ENCODE measurements around the gene IGFBP7. TPM values are rescaled to one million over a fixed set of nuclear protein-coding genes. Genes with fewer than 3 reads are reported as not detected.

IGFBP7 gene
- total RNA-seq, 1 donor from 2014 or later = 7.6 TPM

DNA sequence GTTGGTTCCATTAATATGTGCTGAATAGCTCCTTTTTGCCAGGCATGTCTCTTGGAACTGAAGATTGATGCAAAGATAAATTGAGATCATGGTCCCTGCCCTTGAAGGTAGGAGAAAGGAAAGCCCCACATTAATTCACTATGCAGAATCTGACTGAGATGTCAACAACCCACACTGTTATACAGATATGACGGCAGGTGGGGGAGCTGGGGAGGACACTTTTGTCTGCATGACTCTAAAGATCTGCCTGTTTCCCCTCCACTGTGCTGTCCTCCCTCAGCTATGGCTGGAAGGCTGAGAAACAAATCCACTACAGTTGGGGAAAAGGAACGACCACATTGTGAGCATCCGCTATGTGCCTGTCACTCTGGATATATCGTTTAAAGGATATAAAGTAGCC lies 36.3 kb upstream of the IGFBP7 start:
- no peak for DNase-seq (ENCODE audit: low spot score)
- no peak overlapping the region for H3K4me3 Mint-ChIP-seq (ENCODE audit: unreplicated experiment)
- no peaks in the 10 kb centered on the region for H3K27me3 Mint-ChIP-seq (ENCODE audit: unreplicated experiment)
- no peak overlapping the region for H3K27ac Mint-ChIP-seq (ENCODE audit: unreplicated experiment)
- no peaks in the 10 kb centered on the region for H3K9me3 Mint-ChIP-seq (ENCODE audit: unreplicated experiment)
- no peaks in the 10 kb centered on the region for H3K36me3 Mint-ChIP-seq (ENCODE audit: low read depth, unreplicated experiment)
- TF ChIP-seq, protein P1, sequence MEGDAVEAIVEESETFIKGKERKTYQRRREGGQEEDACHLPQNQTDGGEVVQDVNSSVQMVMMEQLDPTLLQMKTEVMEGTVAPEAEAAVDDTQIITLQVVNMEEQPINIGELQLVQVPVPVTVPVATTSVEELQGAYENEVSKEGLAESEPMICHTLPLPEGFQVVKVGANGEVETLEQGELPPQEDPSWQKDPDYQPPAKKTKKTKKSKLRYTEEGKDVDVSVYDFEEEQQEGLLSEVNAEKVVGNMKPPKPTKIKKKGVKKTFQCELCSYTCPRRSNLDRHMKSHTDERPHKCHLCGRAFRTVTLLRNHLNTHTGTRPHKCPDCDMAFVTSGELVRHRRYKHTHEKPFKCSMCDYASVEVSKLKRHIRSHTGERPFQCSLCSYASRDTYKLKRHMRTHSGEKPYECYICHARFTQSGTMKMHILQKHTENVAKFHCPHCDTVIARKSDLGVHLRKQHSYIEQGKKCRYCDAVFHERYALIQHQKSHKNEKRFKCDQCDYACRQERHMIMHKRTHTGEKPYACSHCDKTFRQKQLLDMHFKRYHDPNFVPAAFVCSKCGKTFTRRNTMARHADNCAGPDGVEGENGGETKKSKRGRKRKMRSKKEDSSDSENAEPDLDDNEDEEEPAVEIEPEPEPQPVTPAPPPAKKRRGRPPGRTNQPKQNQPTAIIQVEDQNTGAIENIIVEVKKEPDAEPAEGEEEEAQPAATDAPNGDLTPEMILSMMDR (IDR thresholded peaks at IDR 0.05; ENCODE audit: unreplicated experiment) = no peak
- peaks cover 5% of the 10 kb centered on the region for H3K4me1 Mint-ChIP-seq (ENCODE audit: unreplicated experiment)

DNA sequence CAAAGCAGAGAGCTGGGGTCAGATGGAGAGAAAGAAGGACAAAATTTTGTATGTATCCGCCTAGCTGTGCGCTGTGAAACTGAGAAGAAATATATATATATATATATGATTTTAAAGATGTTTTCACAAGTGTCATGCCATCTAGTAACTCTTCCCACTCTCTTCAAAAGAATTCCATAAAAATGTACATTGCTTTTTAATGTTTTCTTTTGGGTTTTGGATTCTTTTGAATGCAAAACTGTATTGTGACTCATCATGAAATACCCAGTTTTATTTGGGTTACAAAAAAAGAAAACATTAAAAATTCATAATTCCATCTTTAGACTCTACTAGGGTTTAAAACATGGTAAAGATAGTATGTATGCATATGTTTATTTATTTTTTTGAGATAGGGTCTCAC lies 34.3 kb upstream of the IGFBP7 start:
- Mint-ChIP-seq H3K9me3 (ENCODE audit: unreplicated experiment) (no peaks in the 10 kb centered on the region), H3K4me1 (ENCODE audit: unreplicated experiment) (peaks cover 5% of the 10 kb centered on the region), H3K4me3 (ENCODE audit: unreplicated experiment) (no peak overlapping the region), H3K36me3 (ENCODE audit: low read depth, unreplicated experiment) (no peaks in the 10 kb centered on the region), H3K27me3 (ENCODE audit: unreplicated experiment) (no peaks in the 10 kb centered on the region), H3K27ac (ENCODE audit: unreplicated experiment) (no peak overlapping the region)
- no peak for DNase-seq (ENCODE audit: low spot score)
- TF ChIP-seq, protein P1 (IDR thresholded peaks at IDR 0.05; ENCODE audit: unreplicated experiment) = no peak

DNA sequence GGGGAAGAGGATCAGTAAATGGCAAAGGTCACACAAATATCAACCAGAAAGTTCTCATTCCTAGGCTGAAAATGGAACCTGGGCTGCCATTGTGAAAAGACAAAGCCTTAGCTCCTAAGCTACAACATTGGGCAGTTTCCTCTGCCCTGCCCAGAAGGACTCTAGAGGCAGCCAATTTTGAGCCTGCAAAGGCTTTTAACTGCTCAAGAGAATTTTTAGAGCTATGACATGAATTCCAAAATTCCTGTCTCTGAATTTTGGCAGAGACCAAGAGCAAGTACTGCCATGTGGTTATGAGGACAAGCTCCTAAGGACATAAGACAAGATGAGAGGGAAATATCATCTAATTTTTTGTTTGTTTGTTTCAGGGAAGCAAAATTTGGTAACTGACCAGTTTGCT lies 29.6 kb upstream of the IGFBP7 start:
- DNase-seq (ENCODE audit: low spot score) = no peak
- Mint-ChIP-seq H3K27ac (ENCODE audit: unreplicated experiment) (no peak overlapping the region), H3K4me1 (ENCODE audit: unreplicated experiment) (no peaks in the 10 kb centered on the region), H3K9me3 (ENCODE audit: unreplicated experiment) (no peaks in the 10 kb centered on the region), H3K36me3 (ENCODE audit: low read depth, unreplicated experiment) (no peaks in the 10 kb centered on the region), H3K4me3 (ENCODE audit: unreplicated experiment) (no peak overlapping the region), H3K27me3 (ENCODE audit: unreplicated experiment) (no peaks in the 10 kb centered on the region)
- TF ChIP-seq, protein P1 (IDR thresholded peaks at IDR 0.05; ENCODE audit: unreplicated experiment) = no peak

DNA sequence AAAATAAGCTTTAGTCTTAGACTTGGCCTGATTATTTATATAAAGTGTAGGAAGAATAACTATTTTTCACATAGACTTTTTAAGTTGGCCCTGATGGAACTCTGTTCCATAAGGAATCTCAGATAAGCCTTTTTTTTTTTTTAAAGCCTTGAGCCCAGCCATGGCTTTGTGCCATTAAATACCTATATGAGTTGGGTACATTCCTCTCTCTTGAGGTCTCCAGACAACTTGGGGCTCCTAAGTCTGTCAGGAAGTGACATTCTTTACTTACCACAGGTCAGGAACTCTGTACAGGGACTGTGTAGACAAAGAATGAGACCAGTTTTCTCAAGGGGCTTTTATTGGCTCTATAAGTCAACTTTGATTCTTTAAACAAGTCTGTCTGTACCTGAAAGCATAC lies 27.1 kb upstream of the IGFBP7 start:
- TF ChIP-seq, protein P1 (IDR thresholded peaks at IDR 0.05; ENCODE audit: unreplicated experiment) = no peak
- DNase-seq (ENCODE audit: low spot score) = no peak
- Mint-ChIP-seq H3K36me3 (ENCODE audit: low read depth, unreplicated experiment) (no peaks in the 10 kb centered on the region), H3K4me3 (ENCODE audit: unreplicated experiment) (no peak overlapping the region), H3K9me3 (ENCODE audit: unreplicated experiment) (no peaks in the 10 kb centered on the region), H3K27me3 (ENCODE audit: unreplicated experiment) (peaks cover 3% of the 10 kb centered on the region), H3K27ac (ENCODE audit: unreplicated experiment) (no peak overlapping the region), H3K4me1 (ENCODE audit: unreplicated experiment) (peaks cover 7% of the 10 kb centered on the region)

DNA sequence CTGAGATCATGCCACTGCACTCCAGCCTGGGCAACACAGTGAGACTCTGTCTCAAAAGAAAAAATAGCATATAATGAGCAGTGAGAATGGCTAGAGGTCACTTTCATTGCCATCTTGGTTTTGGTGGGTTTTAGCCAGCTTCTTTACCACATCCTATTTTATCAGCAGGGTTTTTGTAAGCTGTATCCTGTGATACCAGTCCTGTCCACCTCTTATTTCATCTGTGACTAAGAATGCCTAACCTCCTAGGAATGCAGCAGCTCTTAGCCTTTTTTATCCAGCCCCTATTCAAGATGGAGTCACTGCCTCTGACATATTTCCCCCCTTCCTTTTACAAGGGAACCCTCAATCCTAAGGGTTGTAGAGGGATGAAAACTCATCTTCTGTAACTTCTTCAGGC lies 26.1 kb upstream of the IGFBP7 start:
- Mint-ChIP-seq H3K4me3 (ENCODE audit: unreplicated experiment) (no peak overlapping the region), H3K27me3 (ENCODE audit: unreplicated experiment) (peaks cover 3% of the 10 kb centered on the region), H3K27ac (ENCODE audit: unreplicated experiment) (no peak overlapping the region), H3K36me3 (ENCODE audit: low read depth, unreplicated experiment) (no peaks in the 10 kb centered on the region), H3K4me1 (ENCODE audit: unreplicated experiment) (peaks cover 16% of the 10 kb centered on the region), H3K9me3 (ENCODE audit: unreplicated experiment) (no peaks in the 10 kb centered on the region)
- DNase-seq (ENCODE audit: low spot score) = no peak
- TF ChIP-seq, protein P1 (IDR thresholded peaks at IDR 0.05; ENCODE audit: unreplicated experiment) = no peak
